GM18909 (cell line): Measurements from ENCODE around the gene STAU1.
"Not testable (repeated sequence)": the region's sequence is repeated elsewhere in the genome, so short reads cannot be mapped to it uniquely, and the experiment has no call there.

ENCODE experiments used
- ATAC-seq: cut with Tn5 transposase; IDR thresholded peaks from one replicate; pipeline ENCODE4 v1.9.1; 2021; ENCODE audit warnings: mild to moderate bottlenecking; ENCODE audit not compliant: unreplicated experiment, poor library complexity

Gene STAU1

GRCh38 chr20:49207076-49207475 lies 18.9 kb upstream of the STAU1 start:
- ATAC-seq = no peak

- no peak for ATAC-seq
Observed at GRCh38 chr20:49203746-49204145, 15.6 kb upstream of the STAU1 start.

GRCh38 chr20:49203011-49203410 lies 14.9 kb upstream of the STAU1 start:
- no peak for ATAC-seq

- ATAC-seq = no peak
Observed at GRCh38 chr20:49199729-49200293, 11.7 kb upstream of the STAU1 start.

- not testable (repeated sequence) for ATAC-seq
Observed at GRCh38 chr20:49192944-49193518, 4.9 kb upstream of the STAU1 start.

GRCh38 chr20:49187330-49187850 lies 744 bp downstream of the STAU1 start:
- no peak for ATAC-seq

- no peak for ATAC-seq
Observed at GRCh38 chr20:49186535-49187329, 1.4 kb downstream of the STAU1 start.

GRCh38 chr20:49185071-49185761 lies 2.9 kb downstream of the STAU1 start:
- no peak for ATAC-seq

- no peak for ATAC-seq
Observed at GRCh38 chr20:49184691-49185070, 3.5 kb downstream of the STAU1 start.

- ATAC-seq = not testable (repeated sequence)
Observed at GRCh38 chr20:49184084-49184501, 4.0 kb downstream of the STAU1 start.

- no peak for ATAC-seq
Observed at GRCh38 chr20:49183444-49183843, 4.7 kb downstream of the STAU1 start.

- ATAC-seq = no peak
Observed at GRCh38 chr20:49181265-49181877, 6.8 kb downstream of the STAU1 start.

- peak; percentile 74 for ATAC-seq
Observed at GRCh38 chr20:49179368-49180277, 8.5 kb downstream of the STAU1 start.

- no peak for ATAC-seq
Observed at GRCh38 chr20:49174183-49174582, 14.0 kb downstream of the STAU1 start.

GRCh38 chr20:49172413-49172812 lies 15.7 kb downstream of the STAU1 start:
- ATAC-seq = peak; percentile 61

- ATAC-seq = no peak
Observed at GRCh38 chr20:49171909-49172308, 16.2 kb downstream of the STAU1 start.

- ATAC-seq = no peak
Observed at GRCh38 chr20:49170714-49171113, 17.4 kb downstream of the STAU1 start.

- ATAC-seq = no peak
Observed at GRCh38 chr20:49169547-49169946, 18.6 kb downstream of the STAU1 start.

- not testable (repeated sequence) for ATAC-seq
Observed at GRCh38 chr20:49168864-49169263, 19.3 kb downstream of the STAU1 start.
